Measurements from ENCODE around the gene OTUB2.

DNA sequence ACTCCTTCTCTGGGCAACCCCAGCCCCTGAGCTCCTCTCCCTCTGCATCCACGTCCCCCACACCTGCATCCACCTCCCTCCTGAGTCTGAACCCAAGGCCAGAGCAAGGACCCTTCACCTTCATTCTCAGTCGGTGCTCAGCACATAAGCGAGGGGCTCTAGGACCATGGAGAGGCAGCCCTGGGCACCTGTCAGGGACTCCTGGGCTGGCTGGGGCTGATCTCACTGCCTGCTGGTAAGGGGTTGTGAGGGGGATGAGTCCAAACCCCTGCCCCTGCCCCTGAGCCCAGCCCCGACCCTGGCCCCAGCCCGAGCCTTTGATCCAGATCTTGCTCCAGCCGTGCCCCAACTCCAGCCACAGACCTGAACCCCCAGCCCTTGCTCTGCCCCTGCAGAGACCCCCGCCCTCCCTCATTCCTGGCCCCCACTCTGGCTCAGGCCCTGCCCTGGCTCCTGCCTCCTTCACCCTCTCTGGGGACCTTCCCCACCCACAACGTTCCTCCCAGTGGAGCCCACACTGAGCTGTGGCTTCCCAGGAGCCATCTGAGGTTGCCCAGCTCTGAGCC is 29.9 kb upstream of the OTUB2 start:
- TF ChIP-seq EZH2 (IDR thresholded peaks at IDR 0.05; ENCODE audit: low read depth) = no peak
- TF ChIP-seq, protein P1, sequence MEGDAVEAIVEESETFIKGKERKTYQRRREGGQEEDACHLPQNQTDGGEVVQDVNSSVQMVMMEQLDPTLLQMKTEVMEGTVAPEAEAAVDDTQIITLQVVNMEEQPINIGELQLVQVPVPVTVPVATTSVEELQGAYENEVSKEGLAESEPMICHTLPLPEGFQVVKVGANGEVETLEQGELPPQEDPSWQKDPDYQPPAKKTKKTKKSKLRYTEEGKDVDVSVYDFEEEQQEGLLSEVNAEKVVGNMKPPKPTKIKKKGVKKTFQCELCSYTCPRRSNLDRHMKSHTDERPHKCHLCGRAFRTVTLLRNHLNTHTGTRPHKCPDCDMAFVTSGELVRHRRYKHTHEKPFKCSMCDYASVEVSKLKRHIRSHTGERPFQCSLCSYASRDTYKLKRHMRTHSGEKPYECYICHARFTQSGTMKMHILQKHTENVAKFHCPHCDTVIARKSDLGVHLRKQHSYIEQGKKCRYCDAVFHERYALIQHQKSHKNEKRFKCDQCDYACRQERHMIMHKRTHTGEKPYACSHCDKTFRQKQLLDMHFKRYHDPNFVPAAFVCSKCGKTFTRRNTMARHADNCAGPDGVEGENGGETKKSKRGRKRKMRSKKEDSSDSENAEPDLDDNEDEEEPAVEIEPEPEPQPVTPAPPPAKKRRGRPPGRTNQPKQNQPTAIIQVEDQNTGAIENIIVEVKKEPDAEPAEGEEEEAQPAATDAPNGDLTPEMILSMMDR (conservative IDR thresholded peaks at IDR 0.05) = no peak
